ENCODE measurements around the gene ELP5. TPM values are rescaled to one million over a fixed set of nuclear protein-coding genes. Genes with fewer than 3 reads are reported as not detected.

The ELP5 gene, protein sequence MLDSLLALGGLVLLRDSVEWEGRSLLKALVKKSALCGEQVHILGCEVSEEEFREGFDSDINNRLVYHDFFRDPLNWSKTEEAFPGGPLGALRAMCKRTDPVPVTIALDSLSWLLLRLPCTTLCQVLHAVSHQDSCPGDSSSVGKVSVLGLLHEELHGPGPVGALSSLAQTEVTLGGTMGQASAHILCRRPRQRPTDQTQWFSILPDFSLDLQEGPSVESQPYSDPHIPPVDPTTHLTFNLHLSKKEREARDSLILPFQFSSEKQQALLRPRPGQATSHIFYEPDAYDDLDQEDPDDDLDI
- polyA plus RNA-seq (ENCODE audit: insufficient read length in 4 of 4): 10 to 100 TPM; 45.9 to 53.5 (median 48.1) TPM

DNA sequence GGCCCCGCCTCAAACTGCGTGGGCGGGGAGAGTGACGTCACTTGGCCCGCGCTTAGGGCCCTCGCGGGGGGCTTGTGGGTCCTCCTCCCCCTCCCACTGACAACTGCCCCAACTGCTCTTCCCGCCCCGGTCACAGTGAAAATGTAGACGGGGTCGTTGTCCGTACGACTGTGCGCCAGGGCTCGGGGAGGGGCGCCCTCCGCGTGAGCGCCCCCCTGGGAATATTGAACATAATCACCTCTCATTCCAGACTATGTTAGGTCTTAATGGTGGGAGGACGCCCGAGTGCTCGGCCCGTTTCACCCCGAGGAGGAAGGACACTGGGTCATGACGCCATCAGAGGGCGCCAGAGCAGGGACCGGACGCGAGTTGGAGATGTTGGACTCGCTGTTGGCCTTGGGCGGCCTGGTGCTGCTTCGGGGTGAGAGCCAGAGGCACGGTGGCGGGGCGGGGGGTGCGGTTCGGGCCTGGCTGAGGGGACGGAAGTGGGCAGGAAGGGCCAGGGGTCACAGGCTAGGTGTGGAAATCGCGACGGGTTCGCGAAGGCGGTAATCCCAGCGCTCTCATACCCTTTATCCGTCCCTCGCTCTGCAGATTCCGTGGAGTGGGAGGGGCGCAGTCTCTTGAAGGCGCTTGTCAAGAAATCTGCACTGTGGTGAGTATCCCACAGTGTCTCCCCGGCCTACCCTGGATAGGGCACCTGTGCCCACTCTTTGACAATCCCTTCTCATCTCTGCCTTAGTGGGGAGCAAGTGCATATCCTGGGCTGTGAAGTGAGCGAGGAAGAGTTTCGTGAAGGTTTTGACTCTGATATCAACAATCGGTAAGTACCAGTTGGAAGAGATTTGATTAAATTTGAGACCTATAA is at the start of gene ELP5:
ELP5 (plus strand) TSS at position 40 of the 868 bp plus-strand sequence; CDS start at position 376, 336 bp downstream.
- DNase-seq (ENCODE audit: low read depth in 4 of 4, low spot score in 3 of 4): peak in 2 of 4 donors; percentile 87 to 89

DNA sequence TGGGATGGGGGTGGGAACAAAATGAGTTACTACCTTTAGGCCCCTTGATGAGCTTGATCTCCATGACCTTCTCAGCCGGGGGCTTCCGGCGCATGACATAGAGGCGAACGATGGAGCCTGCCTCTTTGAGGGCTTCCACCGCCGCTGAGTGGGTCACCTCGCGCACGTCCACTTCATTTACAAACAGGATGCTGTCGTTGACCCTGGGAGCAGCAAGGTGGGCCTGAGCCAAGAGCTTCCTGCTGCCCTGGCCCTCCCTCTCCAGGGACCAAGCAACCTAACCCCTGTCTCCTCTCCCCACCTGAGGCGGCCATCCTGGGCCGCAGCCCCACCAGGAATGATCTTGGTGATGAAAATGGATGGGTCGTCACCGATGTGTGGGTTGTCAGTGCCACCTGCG is 48.6 kb upstream of the ELP5 start:
- no peak for DNase-seq (ENCODE audit: low read depth in 4 of 4, low spot score in 3 of 4)

DNA sequence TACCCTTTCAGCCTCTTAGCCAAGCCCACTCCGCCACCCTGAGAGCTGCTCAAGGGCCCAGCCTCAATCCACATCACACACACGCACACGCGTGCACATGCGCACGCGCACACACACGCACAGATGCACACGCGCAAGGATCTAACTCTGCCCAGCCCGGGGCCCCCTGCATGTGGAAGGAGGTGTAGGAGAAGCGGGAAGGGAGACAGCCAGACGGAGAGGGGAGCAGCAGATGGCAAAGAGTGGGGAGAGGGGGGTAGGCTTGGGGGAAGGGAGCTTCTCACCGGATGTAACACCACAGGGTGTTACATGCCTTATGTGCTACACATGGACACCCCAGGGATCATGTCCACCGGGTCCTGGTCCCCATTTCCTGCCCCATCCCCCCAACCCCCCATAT is 47.7 kb upstream of the ELP5 start:
- DNase-seq (ENCODE audit: low read depth in 4 of 4, low spot score in 3 of 4): no peak

DNA sequence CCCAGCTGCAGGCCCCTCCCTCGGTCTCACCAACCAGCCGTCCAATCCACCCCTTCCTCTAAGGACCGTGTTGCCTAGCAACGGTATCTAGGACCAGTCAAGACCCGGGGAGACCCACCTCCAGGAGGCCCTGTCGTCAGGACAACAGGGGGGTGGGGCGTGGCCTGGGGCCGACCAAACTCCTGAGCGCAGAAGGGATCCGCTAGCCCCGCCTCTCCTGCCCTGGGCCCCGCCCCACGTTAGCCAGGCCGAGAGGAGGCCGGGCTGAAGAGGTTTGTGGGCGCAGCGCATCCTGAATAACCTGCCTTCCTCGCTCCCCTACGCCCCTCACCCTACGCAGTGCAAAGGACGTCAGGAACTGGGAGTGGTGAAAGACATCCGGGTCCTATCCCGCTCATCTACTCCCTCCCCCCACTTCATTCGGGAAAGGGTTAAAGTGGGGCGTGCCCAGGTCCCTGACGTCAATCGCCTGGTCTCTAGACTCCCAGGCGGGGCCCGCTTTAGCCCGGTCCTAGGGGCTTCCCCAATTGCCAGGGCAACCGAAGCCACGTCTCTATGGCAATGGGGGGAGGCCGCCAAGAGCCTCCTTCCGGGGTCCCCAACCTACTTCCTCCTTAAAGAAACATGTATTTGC is 47.1 kb upstream of the ELP5 start:
- DNase-seq (ENCODE audit: low read depth in 4 of 4, low spot score in 3 of 4): peak in 2 of 4 donors; percentile 78 to 79

DNA sequence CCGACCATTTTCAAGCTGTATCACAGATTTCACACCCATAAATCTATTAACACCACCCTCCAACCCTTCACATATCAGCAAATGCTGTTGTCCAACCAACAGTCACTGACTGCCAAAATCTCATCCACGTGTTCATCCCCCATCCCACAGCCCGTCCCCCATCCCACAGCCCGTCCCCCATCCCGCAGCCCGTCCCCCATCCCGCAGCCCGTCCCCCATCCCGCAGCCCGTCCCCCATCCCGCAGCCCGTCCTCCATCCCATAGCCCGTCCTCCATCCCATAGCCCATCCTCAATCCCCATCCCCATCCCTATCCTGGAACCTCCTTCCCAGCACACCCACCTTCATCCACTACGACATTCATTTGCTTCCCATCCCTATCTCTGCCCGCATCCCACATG is 46.5 kb upstream of the ELP5 start:
- no peak for DNase-seq (ENCODE audit: low read depth in 4 of 4, low spot score in 3 of 4)

DNA sequence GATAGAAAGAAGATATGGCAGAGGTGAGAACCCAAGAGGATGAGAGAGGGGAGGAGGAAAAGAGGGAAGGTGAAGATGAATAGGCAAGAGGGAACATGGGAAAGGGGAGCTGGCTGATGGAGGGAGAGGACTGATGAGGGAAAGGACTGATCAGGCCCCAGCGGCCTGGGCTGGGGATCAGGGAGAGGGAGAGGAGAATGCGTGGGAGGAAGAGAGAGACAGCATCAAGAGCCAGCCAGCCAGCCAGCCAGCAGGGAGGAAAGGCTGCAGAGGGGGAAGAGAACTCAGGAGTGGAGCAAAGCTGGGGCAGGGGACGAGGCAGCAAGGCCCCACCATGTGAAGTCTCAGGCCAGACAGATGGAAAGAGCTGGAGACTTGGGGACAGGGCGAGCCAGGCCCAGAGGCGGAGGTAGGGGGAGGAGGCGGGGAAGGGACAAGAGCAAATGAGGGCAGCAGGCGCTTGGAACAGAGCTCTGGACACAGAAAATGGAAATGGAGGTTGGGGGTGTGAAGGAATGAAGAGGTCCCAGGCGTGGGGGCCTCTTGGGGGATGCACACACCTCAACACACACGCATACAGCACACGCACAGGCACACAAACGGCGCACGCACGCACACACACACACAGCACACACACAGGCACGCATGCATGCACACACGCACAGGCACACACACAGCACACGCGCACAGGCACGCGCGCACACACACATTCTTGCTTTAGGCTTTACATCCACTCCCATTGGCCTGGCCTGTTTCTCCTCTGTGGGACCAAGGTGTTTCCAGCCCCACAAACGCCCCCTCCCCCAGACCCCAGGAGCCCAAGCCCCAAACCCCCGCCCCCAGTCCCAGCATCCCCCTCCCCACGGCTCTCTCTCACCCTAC is 44.7 kb upstream of the ELP5 start:
- DNase-seq (ENCODE audit: low read depth in 4 of 4, low spot score in 3 of 4): no peak

DNA sequence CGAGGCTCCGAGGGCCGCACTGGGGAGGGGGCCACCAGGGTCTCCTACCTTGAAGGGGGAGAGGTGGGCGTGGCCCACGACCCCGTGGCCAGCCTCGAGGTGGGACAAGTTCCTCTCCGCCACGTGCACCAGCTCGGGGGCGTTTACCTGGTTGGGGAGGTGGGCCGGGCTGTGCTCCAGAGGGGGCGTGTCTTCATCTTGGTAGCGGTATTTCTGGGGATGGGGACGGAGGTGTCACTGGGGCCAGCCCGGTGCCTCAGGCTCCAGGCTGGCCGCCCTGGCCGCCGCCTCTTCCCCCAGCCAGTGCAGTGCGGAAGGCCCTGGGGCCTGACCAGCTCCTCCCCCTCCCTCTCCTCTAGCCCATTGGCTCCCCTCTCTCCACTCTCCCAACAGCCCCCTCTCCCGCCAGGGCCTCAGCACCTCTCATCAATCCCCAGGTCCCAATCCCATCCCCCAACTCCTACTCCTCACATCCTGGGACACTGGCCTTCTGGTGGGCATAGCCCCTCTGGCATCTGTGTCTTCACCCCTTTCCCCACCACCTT is 43.9 kb upstream of the ELP5 start:
- no peak for DNase-seq (ENCODE audit: low read depth in 4 of 4, low spot score in 3 of 4)

DNA sequence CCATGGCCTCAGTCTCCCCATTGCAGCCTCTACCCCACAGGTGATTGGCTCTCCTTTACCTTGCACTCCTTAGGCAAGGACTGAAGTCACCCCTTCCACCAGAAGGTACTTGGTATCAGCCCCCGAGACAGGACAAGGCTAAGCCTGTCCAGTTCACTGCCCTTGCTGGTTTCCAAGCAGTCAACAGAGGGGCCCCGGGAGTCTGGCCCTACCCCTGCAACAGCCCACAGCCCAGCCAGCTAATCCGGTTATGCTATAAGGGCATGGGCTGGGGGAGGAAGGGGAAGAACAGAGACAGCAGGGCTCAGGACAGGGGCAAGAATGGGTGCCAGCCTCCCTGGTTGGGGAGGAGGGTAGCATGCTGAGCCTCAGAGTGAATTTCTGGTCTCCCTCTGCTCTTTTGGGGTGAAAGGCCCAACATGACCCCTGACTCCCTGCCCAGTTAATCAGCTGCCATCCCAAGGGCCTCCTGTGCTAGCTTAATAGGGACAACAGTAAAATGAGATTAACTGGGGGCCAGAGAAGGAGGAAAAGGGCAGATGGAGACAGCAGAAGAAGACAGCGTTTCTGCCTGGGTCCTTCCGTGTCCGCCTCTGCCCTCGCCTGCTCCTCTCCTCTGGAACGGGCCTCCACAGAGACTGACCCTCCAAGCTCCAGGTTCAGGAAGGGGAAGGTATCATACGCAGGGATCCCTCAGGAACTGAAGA is 43.1 kb upstream of the ELP5 start:
- DNase-seq (ENCODE audit: low read depth in 4 of 4, low spot score in 3 of 4): no peak

DNA sequence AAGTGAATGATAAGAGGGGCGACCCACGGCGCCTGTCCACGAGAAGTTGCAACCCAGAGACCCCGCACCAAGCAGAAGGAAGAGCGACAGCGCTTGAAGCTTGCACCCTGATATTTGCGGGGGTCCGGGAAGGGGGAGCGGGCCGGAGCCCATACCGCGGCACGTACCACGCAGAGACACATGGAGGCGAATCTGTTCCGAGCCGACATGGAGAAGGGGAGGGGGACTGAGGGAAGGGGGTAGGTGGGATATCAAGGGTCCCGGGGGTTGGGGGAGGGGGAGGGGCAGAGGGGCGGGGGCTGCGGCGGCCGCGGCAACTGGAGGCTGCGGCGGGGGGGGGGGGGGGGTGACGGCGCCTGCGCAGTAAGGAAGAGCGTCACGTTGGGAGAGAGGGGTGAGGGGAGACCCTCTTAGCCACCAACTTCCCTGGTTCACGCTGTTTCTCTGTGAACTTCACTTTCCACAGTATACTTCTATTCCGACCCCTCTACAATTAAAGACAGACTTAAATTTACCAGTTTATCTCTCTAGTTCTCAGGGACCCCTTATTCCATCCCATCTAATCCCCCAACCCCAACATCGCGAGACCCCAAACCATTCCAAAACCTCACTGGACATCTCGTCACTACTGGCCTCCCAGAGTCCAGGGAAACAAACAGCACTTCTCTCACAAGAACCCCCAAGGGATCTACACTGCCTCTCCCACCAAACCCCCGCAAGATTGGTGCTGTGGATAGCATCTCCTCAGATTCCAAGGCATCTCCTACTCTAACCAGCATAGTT is 40.3 kb upstream of the ELP5 start:
- no peak for DNase-seq (ENCODE audit: low read depth in 4 of 4, low spot score in 3 of 4)

DNA sequence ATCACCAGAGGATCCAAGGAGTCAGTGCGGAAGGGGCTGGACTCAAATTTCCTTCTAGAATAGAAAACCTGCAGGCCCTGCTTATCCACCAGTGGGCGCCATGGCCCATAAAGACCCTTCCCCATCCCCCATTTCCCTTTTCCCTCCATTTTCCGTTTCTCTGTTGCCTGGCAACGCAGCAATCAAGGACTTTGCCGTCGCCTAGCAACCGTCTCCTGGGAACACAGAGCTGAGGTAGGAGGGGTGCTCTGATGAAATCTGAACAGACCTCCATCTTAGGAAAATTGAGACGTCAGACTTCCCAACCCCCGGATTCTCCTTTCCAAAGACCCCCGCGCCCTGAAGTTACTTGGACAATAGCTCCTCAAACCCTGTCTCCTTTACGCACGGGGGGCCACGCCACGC is 38.1 kb upstream of the ELP5 start:
- DNase-seq (ENCODE audit: low read depth in 4 of 4, low spot score in 3 of 4): peak in 3 of 4 donors; percentile 83 to 92 (median 91)

DNA sequence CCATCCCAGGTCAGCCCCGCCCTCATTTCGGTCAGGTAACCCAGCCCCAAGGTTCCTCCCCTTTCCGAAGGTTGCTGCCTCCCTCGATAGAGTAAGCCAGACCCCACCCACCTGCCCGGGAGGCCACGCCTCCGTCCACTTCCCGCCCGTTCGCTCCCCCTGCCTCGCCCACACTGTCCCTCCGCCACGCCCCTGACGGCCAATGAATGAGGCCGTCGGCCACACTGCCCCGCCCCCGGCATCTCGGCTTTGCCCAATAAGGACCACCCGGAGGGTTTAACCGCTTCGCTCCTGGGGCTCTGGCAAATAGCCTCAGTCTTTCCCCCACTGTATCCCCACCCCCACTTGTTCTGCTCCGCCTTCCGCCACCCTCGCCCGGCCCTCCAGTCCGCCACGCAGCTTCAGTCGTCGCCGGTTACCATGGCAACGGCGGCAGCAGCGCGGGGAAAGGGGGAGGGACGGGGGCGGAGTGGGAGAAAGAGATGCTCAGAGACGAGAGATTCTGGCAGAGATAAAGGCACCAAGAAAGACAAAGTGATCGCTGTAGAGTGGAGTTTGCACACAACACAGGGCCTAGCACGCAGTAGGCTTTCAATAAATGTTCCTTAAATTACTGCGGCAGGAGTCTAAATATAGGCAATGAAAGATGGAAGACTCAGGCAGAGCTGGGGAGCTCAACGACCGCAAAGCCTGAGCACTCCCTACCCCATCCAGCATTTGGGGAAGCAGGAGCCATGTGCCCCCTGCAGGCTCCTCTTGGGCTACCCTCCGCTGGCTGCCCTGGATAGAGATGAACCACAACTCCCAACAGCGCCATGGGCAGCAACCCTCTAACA is 37.5 kb upstream of the ELP5 start:
- DNase-seq (ENCODE audit: low read depth in 4 of 4, low spot score in 3 of 4): peak; percentile 93 to 97 (median 96)

DNA sequence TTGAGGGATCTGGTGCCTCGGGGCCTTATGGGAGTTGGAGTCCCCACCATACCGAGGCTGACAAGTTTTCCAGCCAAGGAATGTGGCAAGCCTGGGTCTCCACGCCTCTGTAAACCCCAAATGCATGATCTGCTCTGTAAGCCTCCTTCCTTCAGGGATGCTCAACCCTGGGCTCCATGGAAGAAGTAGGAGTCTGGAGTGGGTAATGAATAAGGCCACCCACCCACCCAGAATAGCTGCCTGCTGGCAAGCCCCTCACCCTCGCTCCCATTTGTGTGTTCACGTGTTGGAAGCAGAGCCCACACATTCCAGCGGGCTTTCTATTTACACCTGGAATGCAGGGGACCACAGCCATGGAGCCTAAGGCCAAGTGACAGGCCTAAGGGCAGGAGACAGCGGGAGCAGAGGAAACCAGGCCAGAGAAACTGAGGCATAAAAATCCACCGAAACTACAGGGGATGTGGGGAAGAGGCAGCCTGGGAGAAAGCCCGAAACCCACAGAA is 36.8 kb upstream of the ELP5 start:
- DNase-seq (ENCODE audit: low read depth in 4 of 4, low spot score in 3 of 4): peak in 2 of 4 donors; percentile 88 to 90

DNA sequence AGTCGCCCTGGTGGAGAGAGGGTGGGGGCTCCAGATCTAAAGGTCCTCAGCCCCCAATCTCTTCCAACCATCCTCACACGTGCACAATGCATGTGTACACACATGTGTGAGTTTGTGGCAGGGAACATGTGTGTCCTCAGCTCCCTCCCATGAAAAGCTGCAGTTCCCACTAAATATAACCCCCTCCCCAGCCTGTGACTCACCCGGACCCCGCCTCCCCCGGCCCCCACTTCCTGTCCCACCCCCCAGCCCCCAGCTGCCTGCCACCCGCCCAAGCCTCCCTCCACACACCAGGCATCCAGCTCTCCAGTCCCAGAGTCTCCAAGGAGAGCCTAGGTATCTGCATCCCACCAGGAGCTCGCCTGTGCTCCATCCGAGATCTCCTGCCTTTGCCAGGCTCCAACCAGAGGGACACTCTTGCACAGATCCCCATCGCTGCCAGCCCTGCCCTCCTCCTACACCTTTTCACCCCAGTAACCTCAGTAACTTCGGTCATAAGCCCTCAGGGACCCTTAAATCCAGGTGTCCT is 36.3 kb upstream of the ELP5 start:
- no peak for DNase-seq (ENCODE audit: low read depth in 4 of 4, low spot score in 3 of 4)

DNA sequence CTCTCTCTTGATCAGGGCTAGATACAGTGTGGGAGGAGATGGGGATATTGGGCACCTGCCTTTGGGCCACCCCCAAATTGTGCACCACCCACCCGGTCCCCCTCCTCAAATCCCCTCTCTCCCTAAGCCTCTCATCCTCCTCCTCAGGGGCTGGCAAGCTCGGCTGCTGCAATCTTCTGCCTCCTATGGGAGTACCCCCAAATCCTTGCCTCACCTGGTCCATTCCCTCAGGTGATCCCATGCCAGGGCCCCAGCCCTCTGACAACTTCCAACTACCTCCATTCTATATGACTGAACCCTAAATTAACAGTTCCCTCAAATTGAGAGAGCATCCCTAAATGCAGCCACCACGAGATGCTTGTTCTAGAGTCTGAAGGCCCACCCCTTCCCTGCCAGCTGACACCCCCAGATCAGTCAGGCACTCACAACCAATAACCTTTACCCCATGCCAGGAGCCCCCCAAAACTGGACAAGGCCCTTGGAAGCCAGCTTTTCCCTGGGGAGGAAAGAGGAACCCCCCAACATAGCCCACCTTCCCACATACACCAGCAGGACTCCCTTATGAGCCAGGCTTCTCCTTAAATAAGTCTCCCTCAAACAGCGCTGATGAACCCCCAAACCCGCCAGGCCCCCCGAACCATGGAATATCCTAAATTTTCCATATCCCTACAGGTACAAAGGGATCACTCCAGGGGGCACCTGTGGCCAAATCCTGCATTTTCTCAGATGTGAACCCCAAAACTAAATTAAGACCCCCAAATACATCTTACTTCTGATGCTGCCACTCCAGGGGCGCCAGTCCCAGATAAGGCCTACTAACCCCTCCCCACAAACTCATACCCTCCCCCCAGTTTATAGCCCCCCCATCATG is 35.5 kb upstream of the ELP5 start:
- DNase-seq (ENCODE audit: low read depth in 4 of 4, low spot score in 3 of 4): no peak

DNA sequence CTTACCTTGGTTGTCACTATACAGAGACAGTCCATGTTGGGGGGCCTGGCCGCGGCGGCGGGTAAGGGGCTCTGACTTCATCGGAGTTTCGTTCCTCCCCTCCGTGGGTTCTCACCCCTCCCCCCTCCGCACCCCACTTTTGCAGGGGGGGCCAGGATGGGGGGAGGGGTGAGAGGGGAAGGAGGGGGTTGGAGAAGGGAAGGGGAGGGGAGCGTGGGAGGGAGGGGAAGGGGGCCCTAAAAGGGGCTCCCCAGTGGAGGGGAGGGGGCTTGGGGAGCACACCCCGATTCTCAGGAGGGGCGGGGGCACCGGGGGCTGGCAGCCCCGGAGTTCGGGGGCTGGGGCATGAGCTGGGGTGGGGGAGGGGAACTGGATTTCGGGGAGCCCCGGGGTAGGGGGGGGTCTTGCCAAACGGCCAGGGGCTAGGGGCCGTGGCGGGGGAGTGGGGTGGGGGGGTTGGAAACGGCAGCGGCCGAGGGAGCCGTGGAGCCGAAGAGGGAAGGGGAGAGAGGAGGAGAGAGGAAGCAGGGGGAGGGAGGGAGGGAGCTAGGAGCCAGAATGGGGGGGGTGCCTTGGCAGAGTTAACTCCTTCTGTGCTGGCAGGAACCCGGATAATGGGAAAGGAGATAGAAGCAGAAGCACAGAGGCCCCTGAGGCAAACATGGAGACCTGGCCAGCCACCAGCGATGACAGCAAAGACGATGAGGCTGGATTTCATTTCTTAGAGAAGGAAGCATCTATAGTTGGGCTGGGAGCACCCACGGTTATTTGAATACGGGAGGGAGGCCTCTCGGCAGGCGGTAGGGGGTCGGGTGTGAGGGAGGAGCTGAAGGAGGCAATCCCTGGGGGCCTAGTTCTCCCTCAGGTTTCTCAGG is 34.7 kb upstream of the ELP5 start:
- peak in 1 of 4 donors; percentile 72 for DNase-seq (ENCODE audit: low read depth in 4 of 4, low spot score in 3 of 4)
